HG02642 (cell line): ENCODE measurements around the gene SEC14L6.
"Not testable (repeated sequence)": the region's sequence is repeated elsewhere in the genome, so short reads cannot be mapped to it uniquely, and the experiment has no call there.

Experiments used
- ATAC-seq: cut with Tn5 transposase; IDR thresholded peaks from one replicate; pipeline ENCODE4 v1.9.1; 2021; ENCODE audit warnings: mild to moderate bottlenecking; ENCODE audit not compliant: unreplicated experiment, poor library complexity

The SEC14L6 gene

DNA sequence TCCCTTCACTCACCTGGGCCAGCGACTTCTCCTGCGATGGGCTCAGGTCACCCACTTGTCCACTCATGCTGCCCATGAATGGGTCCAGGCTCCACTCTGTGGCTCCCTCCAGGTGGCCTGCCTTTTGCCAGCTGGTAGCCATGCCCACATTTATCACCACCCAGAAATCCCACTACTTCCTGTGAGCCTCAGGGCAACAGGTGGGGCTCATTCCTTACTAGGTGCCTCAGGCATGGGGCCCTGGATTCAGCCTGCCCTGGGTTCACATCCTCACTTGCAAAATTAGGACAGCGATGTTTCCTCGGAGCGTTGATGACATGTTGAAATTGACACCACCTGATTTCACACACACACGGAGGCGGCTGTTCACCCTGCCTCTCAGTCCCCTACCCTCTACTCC is at the start of gene SEC14L6:
Gene SEC14L6 (minus strand): TSS at position 126 of the 400 bp plus-strand sequence. CDS start 59 bp downstream, at position 67.
- no peak for ATAC-seq

DNA sequence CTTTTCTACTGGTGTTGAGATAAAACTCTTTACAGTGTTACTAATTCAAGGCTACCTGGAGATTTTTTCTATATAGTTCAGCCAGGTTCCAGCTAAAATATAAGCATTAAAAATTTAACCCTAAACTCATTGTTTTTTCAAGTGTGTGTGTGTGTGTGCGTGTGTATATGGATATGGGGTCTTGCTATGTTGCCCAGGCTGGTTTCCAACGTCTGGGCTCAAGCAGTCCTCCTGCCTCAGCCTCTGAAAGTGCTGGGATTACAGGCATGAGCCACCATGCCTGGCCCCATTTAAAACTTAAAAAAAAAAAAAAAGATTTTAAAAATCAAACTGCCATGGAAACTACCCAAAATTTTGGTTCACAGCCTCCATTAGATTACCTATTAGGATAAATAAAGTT is 49.7 kb upstream of the SEC14L6 start:
- ATAC-seq: no peak

DNA sequence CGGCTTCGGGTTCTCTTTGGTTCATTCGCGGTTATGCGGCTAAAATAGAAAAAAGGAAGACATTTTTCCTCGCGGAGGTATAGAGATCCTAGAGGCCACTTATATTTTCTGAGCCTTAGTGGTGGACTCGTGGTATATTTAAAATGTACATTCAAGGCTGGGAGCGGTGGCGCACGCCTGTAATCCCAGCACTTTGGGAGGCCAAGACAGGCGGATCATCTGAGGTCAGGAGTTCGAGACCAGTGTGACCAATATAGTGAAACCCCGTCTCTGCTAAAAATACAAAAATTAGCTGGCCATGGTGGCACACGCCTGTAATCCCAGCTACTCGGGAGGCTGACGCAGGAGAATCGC is 45.8 kb upstream of the SEC14L6 start:
- not testable (repeated sequence) for ATAC-seq

DNA sequence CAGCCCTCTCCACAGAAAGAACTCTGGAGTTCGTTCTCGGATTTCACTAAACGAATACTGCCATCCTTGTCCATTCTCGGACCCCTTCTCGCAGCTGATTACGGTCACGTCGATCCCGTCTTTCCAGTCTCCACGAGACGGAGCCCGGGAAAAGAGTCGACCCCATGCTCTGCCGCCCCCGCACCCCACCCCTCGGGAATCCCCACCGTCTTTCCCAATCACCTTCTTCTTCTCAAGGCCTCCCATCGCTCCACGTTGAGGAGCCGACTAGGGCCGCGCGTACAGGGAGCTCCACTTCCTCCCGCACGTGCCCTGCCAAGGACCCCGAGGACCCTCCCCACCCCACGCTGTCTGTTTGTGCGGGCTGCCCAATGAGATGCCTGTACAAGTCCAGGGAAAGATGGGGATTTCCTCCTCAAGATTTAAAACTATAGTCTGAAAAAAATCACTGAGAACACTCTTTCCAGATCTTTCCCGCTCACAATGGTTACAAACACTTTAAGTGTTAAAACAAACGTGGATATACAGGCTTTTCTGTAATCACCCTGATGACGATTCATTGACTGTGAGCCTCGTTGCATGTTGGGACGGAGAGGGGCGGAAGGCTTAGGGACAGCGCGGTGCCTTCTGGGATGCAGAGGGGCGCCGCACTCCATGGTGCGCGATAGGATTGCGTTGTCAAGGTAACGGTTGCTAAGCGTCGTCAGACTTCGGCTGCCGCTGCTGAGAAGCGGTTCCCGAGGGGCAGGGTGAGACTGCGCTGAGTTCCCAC is 45.2 kb upstream of the SEC14L6 start, which contains the start of gene PES1:
Gene PES1 (minus strand): TSS at position 323 of the 772 bp plus-strand sequence. CDS start 77 bp downstream, at position 246.
- peak; percentile 98 for ATAC-seq

DNA sequence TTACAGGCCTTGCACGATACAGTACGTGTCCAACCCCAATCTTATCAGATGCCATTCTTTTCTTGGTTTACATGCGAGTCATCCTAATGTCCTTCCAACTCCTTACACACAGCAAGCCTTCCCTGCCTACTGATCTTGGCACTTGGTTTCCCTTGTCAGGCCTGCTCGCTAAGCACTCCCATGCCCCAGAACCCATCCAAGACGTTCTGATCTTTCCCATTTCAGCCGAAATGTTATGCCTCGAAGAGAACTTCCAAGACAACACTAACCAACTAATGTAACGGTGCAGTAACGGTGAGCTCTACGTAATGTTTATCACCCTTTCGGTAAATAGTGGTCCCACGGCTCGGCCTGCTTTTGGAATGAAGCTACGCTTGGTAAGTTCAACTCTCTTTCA is 44.6 kb upstream of the SEC14L6 start:
- no peak for ATAC-seq

DNA sequence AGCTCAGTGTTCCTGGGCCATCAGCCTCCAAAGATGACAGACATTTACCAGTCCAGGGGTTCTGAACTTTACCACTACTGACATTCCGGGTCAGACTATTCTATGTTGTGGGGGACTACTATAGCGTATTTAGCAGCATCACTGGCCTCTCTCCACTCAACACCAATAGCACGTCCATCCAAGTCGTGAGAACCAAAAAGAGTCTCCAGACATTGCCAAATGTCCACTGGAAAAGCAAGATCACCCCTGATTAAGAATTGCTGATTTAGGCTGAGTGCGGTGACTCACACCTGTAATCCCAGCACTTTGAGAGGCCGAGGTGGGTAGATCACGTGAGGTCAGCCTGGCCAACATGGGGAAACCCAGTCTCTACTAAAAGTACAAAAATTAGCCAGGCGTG is 39.9 kb upstream of the SEC14L6 start:
- ATAC-seq: no peak

DNA sequence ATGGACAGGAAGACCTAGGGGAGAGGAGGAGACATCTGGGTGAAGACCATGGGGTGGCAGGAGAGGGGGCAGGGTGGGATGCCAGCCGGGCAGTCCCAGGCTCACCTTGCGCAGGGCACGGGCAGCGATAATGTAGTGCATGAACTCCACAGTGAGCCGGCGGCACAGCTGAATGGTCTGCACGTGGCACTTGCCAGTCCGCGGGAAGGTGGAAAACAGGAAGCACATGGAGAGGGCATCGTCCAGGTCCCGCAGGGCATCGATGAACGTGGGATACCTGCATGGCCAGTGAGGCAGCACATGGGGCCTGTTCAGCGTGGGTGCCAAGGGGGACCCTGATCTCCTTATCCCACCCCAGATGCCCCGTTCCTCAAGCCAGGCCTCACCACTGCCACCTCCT is 37.9 kb upstream of the SEC14L6 start:
- no peak for ATAC-seq

DNA sequence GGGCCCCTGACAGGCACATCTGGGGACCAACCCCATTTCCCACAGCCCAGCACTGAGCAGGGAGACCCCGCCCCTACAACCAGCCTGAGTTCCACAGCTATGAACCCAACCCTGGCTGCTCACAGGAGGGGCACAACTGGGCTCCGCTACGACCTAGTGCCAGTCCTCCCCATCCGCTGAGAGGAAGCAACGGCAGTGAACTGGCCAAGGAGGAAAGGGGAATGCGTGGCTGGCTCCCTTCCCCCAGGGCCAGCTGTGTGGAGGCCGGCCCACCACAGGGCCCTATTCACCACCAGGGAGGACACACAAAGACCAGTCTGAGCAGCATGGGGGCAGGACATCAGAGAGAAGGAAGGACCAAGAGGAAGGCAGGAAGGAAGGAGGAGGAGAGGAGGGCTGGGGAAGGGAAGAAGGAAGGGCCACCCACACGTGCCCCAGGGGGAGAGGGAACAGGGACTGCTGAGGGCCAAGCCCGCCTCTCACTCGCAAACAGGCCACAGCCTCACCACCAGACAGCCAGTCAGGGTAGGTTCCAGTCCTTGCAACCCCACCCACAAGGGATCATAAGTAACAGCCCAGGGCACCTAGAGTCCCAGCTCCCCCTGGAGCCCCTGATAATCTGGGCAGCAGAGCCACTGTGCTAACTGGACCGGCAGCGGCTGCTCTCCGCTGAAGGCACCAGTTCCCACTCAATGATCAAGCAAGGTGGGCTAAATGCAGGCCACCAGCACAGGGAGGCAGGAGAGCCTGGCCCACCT is 36.4 kb upstream of the SEC14L6 start:
- ATAC-seq: no peak

DNA sequence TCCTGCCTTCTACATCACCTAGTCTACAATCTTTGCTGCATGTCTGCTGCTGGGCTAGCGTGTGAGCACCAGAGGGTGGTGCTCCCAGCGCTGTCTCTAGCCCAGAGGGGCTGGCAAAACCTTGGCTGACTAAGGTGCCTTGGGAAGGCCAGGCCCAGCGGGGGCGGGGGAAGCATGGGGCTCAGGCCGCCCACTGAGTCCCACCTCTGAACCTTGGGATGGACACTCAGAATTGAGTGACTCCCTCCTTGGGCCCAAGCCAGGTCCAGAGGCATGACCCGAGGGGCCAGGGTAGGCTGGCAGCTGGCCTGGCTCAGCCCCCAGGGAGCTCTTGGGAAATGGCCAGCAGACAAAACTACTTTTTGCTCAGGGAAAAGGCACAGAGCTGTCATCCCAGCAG is 35.5 kb upstream of the SEC14L6 start:
- ATAC-seq: no peak

DNA sequence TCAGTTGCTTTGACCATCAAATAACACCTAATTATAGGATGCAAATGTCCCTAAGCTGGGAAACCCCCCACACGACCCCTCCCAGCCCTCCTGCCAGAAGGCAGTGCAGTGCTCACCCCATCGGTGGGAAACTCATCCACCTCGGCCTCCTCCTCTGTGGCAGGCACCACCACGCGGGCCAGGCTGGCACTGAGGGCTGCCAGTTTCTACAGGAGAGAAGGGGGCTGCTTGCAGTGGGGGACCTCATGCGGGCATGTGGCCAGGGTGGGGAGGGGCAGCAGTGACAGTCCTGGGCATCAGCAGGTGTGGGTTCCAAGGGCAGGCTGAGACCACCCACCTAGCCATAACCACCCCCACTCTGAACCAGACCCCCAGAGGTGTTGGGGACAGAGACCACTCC is 34.4 kb upstream of the SEC14L6 start:
- ATAC-seq: no peak

DNA sequence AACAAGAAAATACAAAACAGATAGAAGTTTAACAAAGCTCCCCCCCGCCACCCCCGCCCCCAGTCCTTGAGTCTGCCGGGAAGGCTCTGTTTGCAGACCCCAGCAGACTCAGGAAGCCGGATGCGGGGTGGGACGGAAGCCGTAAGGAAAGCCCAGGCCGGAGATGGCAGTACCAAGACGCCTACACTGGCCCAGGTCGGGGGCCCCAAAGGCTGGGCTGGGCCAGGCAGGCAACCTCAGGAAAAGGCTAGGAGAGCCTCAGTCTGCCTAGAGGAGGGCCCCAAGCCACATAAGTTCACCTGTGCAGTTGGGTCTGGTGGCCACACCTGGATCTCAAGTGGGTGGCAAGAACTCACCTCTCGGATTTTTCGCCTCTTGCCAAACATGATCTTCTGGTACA is 31.9 kb upstream of the SEC14L6 start:
- no peak for ATAC-seq

DNA sequence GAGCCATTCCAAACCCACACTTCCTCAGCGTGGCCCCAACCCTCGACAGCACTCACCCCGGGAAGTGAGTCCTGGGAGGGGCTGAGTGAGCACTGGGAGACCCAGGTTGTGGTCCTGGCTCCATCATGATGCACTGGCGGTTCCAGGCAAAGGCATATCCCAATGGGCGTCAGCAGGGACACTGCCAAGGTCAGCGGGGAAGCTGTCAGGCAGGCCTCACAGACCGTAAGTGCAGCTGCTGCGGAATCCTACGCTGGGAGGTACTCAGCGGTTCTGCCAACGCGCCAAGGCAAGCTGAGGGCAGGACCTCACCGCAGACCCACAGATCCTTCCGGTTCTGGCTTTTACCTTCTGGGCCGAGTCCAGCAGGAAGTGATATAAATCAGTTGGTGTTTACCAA is 29.3 kb upstream of the SEC14L6 start:
- ATAC-seq: no peak

DNA sequence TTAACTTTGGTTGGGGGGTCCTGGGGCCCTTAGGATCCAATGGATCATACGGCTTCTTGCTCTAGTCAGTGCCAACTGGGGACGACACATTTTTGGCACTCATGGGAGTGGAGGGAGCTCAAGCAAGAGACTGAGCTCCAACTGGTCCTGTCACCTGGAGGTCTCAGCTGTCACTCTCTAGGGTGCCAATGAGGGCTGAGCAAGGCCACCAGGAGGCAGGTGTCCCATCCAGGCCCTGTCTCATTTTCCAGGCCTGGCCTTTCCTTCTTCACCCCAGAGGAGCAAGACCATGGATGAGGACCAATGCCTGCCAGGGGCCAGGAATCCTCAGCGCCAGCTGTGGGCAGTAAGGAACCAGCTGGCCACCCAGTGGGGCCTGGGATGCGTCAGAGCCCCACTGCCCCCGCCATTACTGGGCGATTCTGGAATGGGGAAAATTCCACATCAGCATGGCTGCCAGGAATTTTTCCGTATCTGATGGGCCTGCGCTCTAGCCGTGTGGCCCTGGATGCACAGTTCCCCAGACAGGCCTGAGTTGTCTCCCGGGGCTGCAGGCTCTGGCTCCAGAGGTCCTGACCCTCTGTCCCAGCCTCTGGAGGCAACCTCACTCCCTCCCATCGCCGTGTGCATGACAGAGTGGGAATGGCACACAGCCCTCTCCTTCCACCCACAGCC is 28.6 kb upstream of the SEC14L6 start:
- ATAC-seq: no peak

DNA sequence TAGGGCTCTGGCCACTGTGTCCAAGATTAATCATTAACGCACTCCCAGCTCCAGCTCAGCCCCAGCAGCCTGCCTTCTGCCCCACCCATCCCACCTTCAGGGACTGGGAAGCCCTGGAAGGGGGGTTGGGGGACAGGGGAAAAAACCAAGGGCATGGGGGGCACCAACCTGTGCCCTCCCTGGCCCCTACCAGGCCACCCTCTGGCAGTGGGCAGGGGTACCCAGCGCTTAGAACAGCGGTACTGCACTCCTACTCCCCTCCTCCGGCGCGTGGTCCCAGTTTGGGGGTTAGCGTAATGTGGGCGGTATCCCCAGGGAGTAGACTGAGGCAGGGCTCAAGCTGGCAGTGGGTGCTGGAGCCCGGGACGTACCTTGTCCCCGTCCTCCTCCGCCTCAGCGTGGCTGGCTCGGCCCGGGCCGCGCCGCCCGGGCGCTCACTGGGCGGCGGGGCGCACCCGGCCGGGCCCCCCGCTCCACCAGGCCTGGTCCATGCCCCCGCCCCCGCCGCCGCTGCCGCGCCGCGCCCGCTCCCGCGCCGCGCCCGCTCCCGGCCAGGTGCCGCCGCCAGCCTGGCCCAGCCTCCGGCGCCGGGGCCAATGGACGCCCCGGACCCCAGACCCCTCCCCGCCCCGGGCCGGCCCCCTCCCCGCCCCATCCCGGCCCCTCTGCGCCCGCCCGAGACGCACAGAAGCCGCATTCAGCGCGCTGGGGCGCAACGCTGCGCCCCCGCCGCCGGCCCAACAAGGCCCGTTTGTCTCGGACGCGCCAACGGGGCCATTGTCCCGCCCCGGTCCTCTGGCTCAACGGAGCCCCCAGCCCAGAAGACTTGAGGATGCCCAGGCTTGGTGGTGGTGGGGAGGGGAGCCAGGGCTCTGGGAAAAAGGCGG is 27.8 kb upstream of the SEC14L6 start, which contains the start of gene GAL3ST1:
Gene GAL3ST1 (minus strand): TSS at position 571 of the 887 bp plus-strand sequence. CDS start 17,273 bp downstream, outside the sequence.
- ATAC-seq: no peak

DNA sequence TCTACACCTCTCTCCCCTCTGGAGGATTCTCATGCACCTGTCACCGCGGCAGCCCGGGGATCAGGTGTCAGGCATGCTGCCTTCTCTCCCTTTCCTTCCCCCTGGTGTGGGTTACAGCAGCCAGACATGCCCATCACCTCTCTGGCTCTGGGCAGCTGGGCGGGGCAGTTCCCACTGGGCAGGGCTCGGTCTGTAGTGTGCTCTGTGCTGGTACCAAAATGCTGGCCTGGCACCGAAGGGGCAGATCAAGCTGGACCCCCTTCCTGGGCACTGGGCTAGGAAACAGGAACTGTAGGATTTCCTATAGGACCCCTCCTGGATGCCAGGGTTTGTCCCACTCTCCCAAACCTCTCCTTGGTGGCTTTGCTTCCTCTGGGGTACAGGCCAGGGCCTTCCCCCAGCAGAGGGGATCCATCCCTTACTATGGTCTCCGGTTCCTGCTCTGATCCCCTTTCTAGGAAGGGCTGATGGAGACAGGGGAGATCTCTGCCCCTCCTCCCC is 27.1 kb upstream of the SEC14L6 start:
- ATAC-seq: no peak

DNA sequence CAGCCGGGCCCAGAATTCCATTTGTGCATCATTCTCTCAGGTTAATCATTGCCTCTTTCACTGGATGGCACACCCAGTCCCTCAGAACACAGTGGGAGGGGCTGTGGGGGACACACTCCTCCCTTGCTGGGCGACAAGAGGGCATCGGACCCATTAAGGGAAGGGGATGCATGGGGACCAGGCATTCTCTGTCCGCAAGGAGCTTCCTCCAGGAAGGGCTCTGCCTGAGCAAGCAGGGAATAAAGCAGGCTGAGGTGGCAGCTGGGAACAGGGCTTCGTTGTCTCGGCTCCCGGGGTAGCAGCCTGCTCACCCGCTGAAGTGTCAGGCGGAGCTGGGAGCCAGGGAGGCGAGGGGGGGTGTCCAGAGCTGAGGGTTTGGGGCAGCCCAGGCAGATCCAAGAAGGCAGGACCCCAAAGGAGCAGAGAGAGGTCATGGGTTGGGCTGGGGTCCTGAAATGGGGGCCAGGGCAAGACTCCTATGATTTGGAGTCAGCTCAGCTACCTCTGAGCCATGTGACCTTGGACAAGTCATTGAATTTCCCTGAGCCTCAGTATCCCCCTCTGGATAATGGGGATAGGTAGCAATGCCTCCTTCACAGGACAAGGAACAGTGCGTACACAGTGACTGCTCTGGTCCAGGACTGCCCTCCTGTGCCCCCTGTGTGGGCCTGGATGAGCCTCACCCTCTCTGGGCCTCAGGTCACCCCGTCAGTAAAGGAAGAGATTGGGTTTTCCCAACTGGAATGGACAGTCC is 26.5 kb upstream of the SEC14L6 start:
- ATAC-seq: no peak

DNA sequence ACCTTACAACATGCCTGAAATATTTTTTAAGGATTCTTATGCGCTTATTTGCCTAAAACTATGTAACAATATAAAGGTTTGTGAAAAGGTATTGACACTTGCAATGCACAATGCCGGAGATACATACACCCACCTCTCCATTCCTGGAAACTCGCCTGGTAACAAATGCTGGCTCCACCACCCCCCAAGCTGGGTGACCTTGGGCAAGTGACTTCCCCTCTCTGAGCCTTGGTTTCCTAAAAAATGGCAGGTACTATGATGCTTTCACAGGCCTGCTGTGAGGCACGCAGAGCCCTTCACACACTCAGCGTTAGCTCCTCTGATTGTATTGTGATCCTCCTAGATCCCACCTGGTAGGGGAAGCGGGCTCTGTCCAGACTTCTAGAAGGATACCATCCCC is 25.7 kb upstream of the SEC14L6 start:
- no peak for ATAC-seq

DNA sequence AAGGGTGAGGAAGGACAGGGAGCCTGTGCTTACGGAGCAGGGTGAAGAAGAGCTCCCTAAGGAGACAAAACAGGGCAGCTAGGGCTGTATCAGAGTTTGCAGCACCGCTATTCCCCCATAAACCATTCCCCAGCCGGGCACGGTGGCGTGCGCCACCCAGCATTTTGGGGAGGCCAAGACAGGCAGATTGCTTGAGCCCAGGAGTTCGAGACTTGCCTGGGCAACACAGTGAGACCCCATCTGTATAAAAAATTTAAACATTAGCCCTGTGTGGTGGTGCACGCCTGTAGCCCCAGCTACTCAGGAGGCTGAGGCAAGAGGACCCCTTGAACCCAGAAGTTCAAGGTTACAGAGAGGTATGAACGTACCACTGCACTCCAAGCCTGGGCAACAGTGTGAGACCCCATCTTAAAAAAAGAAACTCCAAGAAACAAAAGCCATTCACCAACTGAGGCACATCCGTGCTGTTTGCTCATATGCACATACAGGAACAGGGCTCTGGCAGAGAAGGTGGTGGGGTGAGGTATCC is 23.2 kb upstream of the SEC14L6 start:
- no peak for ATAC-seq
